Natural killer cell (primary cell): ENCODE results near the gene CGB3. TPM values are rescaled to one million over a fixed set of nuclear protein-coding genes. Genes with fewer than 3 reads are reported as not detected.

Experiments used
- ATAC-seq, 3 donors: fragments of 150-1000 bp in 2 of 3; fragments of 200-7000 bp in 1 of 3; cut with Tn5 transposase; 1 replicate in 1 of 3; 2 replicates in 2 of 3; pipeline ENCODE4 v1.10.0; 2021; ENCODE audit warnings: mild to moderate bottlenecking in 2 of 3, moderate library complexity in 2 of 3
- DNase-seq, 2 donors: peaks; one replicate each; pipeline versions ENCODE4 v3.0.0 to v3.0.0-alpha.2; 2013 to 2021; ENCODE audit warnings: mixed read lengths in 1 of 2
- H3K27ac ChIP-seq: one replicate; pipeline ENCODE4 v1.5.1; 2013; ENCODE audit warnings: mild to moderate bottlenecking, low read length
- H3K27me3 ChIP-seq: one replicate; pipeline ENCODE4 v1.6.1; 2013; ENCODE audit warnings: low read length; ENCODE audit not compliant: control insufficient read depth, insufficient read depth
- H3K36me3 ChIP-seq: one replicate; pipeline ENCODE4 v1.6.1; 2013; ENCODE audit warnings: low read length; ENCODE audit not compliant: control insufficient read depth, insufficient read depth
- H3K4me1 ChIP-seq: one replicate; pipeline ENCODE4 v1.6.1; 2013; ENCODE audit warnings: low read length; ENCODE audit not compliant: control insufficient read depth, insufficient read depth
- H3K4me3 ChIP-seq: one replicate; pipeline ENCODE4 v1.5.1; 2013; ENCODE audit warnings: low read length
- H3K9me3 ChIP-seq: one replicate; pipeline ENCODE4 v1.6.1; 2013; ENCODE audit warnings: low read length; ENCODE audit not compliant: control insufficient read depth, insufficient read depth
- H3K27ac Mint-ChIP-seq, 2 donors: one replicate each; pipeline ENCODE4 v1.8.0; 2022; ENCODE audit warnings: mild to moderate bottlenecking in 2 of 2, mixed read lengths in 2 of 2, moderate library complexity in 1 of 2
- H3K27me3 Mint-ChIP-seq, 2 donors: one replicate each; pipeline ENCODE4 v1.8.0; 2022; ENCODE audit warnings: low read depth in 2 of 2, mixed read lengths in 2 of 2
- H3K36me3 Mint-ChIP-seq: one replicate; pipeline ENCODE4 v1.8.0; 2022; ENCODE audit warnings: mixed read lengths
- H3K4me1 Mint-ChIP-seq, 2 donors: one replicate each; pipeline ENCODE4 v1.8.0; 2022; ENCODE audit warnings: mixed read lengths in 2 of 2
- H3K4me3 Mint-ChIP-seq: one replicate; pipeline ENCODE4 v1.8.0; 2022; ENCODE audit warnings: mild to moderate bottlenecking, moderate library complexity, mixed read lengths
- H3K9me3 Mint-ChIP-seq, 2 donors: one replicate each; pipeline ENCODE4 v1.8.0; 2022; ENCODE audit warnings: mixed read lengths in 2 of 2
- WGBS: methylation state at CpG from one replicate; pipeline ENCODE4 v1.1.7; 2013; ENCODE audit warnings: missing lambda C conversion rate; ENCODE audit not compliant: insufficient coverage; 5-methylcytosine and 5-hydroxymethylcytosine counted together
- intact Hi-C: fragments of 100-400 bp; cut with micrococcal nuclease; formaldehyde crosslinking; loops from one replicate; pipeline ENCODE4 v1.14.2; 2022
- total RNA-seq, 4 donors: library from RNA; stranded (reverse); fragments of 120-200 nt in 1 of 4; gene quantifications; one replicate each; pipeline versions ENCODE4 v1.2.3 to v1.2.4, GENCODE V29; 2013 to 2022
- TF ChIP-seq, protein P1 (sequence below): fragments of 200-600 bp; IDR thresholded peaks from one replicate; pipeline ENCODE4 v1.8.0; 2022; ENCODE audit warnings: antibody characterized with exemption

The CGB3 gene
- total RNA-seq, 3 donors from 2014 or later (not counting 1 experiment from before 2014, with no cell fraction given) = not detected

DNA sequence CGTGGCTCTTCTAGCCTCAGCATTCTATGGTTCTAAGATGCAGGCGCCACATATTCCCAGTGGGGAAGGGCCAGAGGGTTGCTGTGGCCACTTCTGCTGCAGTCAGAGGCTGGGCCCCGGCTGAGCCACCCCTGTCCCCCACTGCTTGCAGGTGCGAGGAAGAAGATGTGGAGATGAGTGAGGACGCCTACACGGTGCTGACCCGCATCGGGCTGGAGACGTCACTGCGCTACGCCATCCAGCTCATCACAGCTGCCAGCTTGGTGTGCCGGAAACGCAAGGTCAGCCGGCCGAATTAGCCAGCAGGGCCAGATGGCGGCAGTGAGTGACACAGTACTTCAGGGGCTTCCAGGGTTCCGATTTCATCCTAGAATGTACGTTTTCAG, 9.3 kb downstream of the CGB3 start:
- H3K27me3 Mint-ChIP-seq = peaks cover 0 to 4% of the 10 kb centered on the region in 2 donors
- WGBS = 92% methylated on average over 18 of the region's 18 CpGs
- intact Hi-C loops = no loop called here
- H3K36me3 Mint-ChIP-seq = no peaks in the 10 kb centered on the region
- ATAC-seq (no peak), DNase-seq (no peak)
- no peak overlapping the region for H3K4me3 Mint-ChIP-seq
- H3K27ac ChIP-seq = no peak overlapping the region
- no peak overlapping the region for H3K27ac Mint-ChIP-seq
- no peaks in the 10 kb centered on the region for H3K9me3 ChIP-seq
- TF ChIP-seq, protein P1, sequence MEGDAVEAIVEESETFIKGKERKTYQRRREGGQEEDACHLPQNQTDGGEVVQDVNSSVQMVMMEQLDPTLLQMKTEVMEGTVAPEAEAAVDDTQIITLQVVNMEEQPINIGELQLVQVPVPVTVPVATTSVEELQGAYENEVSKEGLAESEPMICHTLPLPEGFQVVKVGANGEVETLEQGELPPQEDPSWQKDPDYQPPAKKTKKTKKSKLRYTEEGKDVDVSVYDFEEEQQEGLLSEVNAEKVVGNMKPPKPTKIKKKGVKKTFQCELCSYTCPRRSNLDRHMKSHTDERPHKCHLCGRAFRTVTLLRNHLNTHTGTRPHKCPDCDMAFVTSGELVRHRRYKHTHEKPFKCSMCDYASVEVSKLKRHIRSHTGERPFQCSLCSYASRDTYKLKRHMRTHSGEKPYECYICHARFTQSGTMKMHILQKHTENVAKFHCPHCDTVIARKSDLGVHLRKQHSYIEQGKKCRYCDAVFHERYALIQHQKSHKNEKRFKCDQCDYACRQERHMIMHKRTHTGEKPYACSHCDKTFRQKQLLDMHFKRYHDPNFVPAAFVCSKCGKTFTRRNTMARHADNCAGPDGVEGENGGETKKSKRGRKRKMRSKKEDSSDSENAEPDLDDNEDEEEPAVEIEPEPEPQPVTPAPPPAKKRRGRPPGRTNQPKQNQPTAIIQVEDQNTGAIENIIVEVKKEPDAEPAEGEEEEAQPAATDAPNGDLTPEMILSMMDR = no peak
- no peaks in the 10 kb centered on the region for H3K9me3 Mint-ChIP-seq
- H3K4me1 ChIP-seq = peaks cover 25% of the 10 kb centered on the region
- H3K4me3 ChIP-seq = no peak overlapping the region
- peaks cover 19% of the 10 kb centered on the region for H3K36me3 ChIP-seq
- peaks cover 3% of the 10 kb centered on the region for H3K27me3 ChIP-seq
- peaks cover 15 to 27% of the 10 kb centered on the region in 2 donors for H3K4me1 Mint-ChIP-seq

- Histone ChIP-seq H3K27ac (no peak overlapping the region), H3K9me3 (no peaks in the 10 kb centered on the region), H3K27me3 (peaks cover 3% of the 10 kb centered on the region), H3K4me1 (peaks cover 19% of the 10 kb centered on the region), H3K4me3 (no peak overlapping the region), H3K36me3 (peaks cover 24% of the 10 kb centered on the region)
- 95% methylated on average over 32 of the region's 32 CpGs for WGBS
- no peak for DNase-seq
- Mint-ChIP-seq H3K9me3 (no peaks in the 10 kb centered on the region), H3K27me3 (peaks cover 0 to 3% of the 10 kb centered on the region in 2 donors), H3K4me3 (no peak overlapping the region), H3K4me1 (peaks cover 9 to 23% of the 10 kb centered on the region in 2 donors), H3K27ac (no peak overlapping the region), H3K36me3 (no peaks in the 10 kb centered on the region)
- ATAC-seq = no peak
- TF ChIP-seq, protein P1 = no peak
- intact Hi-C loops = no loop called here
Measured at GRCh38 chr19:49014123-49014869, 9.8 kb downstream of the CGB3 start.

- no peak overlapping the region for H3K4me3 Mint-ChIP-seq
- H3K27me3 ChIP-seq = no peaks in the 10 kb centered on the region
- no peaks in the 10 kb centered on the region for H3K27me3 Mint-ChIP-seq
- 89% methylated on average over 17 of the region's 17 CpGs for WGBS
- no peaks in the 10 kb centered on the region for H3K36me3 Mint-ChIP-seq
- H3K4me3 ChIP-seq = no peak overlapping the region
- intact Hi-C loops = no loop called here
- H3K36me3 ChIP-seq = peaks cover 36% of the 10 kb centered on the region
- ATAC-seq (no peak), DNase-seq (no peak)
- no peak overlapping the region for H3K27ac ChIP-seq
- no peak overlapping the region for H3K27ac Mint-ChIP-seq
- no peaks in the 10 kb centered on the region for H3K4me1 ChIP-seq
- TF ChIP-seq, protein P1 = no peak
- no peaks in the 10 kb centered on the region for H3K9me3 Mint-ChIP-seq
- no peaks in the 10 kb centered on the region for H3K9me3 ChIP-seq
- no peaks in the 10 kb centered on the region for H3K4me1 Mint-ChIP-seq
Measured at GRCh38 chr19:49011194-49011593, 12.9 kb downstream of the CGB3 start.

GRCh38 chr19:49010453-49010852, 13.7 kb downstream of the CGB3 start:
- intact Hi-C loops = no loop called here
- DNase-seq (no peak), ATAC-seq (no peak)
- 92% methylated on average over 18 of the region's 18 CpGs for WGBS
- H3K4me3 ChIP-seq = no peak overlapping the region
- TF ChIP-seq, protein P1 = no peak
- H3K36me3 Mint-ChIP-seq = no peaks in the 10 kb centered on the region
- no peak overlapping the region for H3K4me3 Mint-ChIP-seq
- no peaks in the 10 kb centered on the region for H3K9me3 ChIP-seq
- no peaks in the 10 kb centered on the region for H3K4me1 ChIP-seq
- no peak overlapping the region for H3K27ac ChIP-seq
- H3K27me3 Mint-ChIP-seq = no peaks in the 10 kb centered on the region
- no peaks in the 10 kb centered on the region for H3K4me1 Mint-ChIP-seq
- H3K27ac Mint-ChIP-seq = no peak overlapping the region
- peaks cover 41% of the 10 kb centered on the region for H3K36me3 ChIP-seq
- H3K27me3 ChIP-seq = no peaks in the 10 kb centered on the region
- no peaks in the 10 kb centered on the region for H3K9me3 Mint-ChIP-seq
